K562 (cell line): ENCODE measurements around the gene AK4. TPM values are rescaled to one million over a fixed set of nuclear protein-coding genes. Genes with fewer than 3 reads are reported as not detected.

Experiments used
- ARID2 ChIP-seq: fragments of 450-650 bp; IDR thresholded peaks from 2 replicates; pipeline ENCODE4 v1.6.1; 2017; ENCODE audit warnings: antibody characterized with exemption, mild to moderate bottlenecking
- BDP1 ChIP-seq: IDR thresholded peaks from 3 replicates; pipeline ENCODE4 v1.6.1; 2011; ENCODE audit not compliant: insufficient read length, insufficient read depth
- E2F1 ChIP-seq: sonication (generic); formaldehyde crosslinking; IDR thresholded peaks from 2 replicates; pipeline ENCODE4 v1.8.1; 2023; ENCODE audit warnings: mild to moderate bottlenecking, missing genetic modification reagents, moderate library complexity
- FOXJ2 ChIP-seq: fragments of 200-800 bp; sonication (Bioruptor generic); IDR thresholded peaks from 2 replicates; pipeline ENCODE4 v1.6.1; 2016; ENCODE audit warnings: missing genetic modification characterization, missing compliant biosample characterization
- GABPB2 ChIP-seq: fragments of 250-450 bp; sonication (Bioruptor Pico); conservative IDR thresholded peaks from 2 replicates; pipeline ENCODE4 v1.5.1; 2021; ENCODE audit warnings: mild to moderate bottlenecking
- HEY1 ChIP-seq: fragments of 250-450 bp; sonication (Bioruptor Pico); IDR thresholded peaks from 2 replicates; pipeline ENCODE4 v1.5.0; 2020; ENCODE audit warnings: mild to moderate bottlenecking, moderate library complexity, borderline replicate concordance
- HINFP ChIP-seq: fragments of 450-650 bp; conservative IDR thresholded peaks from 2 replicates; pipeline ENCODE4 v1.6.1; 2016; ENCODE audit warnings: missing genetic modification characterization, low read depth, mild to moderate bottlenecking, control low read depth, missing compliant biosample characterization
- HMGN3 ChIP-seq: IDR thresholded peaks from 2 replicates; pipeline ENCODE4 v1.6.1; 2011; ENCODE audit warnings: borderline replicate concordance, low read depth, mild to moderate bottlenecking, mixed read lengths, low read length; ENCODE audit not compliant: insufficient read length; ENCODE audit errors: extremely low read depth
- KDM2B ChIP-seq: fragments of 250-450 bp; sonication (Bioruptor Pico); IDR thresholded peaks from 2 replicates; pipeline ENCODE4 v1.8.0; 2021; ENCODE audit warnings: mild to moderate bottlenecking, moderate library complexity
- MECOM ChIP-seq: fragments of 250-450 bp; sonication (Bioruptor Pico); IDR thresholded peaks from 2 replicates; pipeline ENCODE4 v1.8.0; 2022; ENCODE audit warnings: inconsistent platforms
- MXI1 ChIP-seq: IDR thresholded peaks from 2 replicates; pipeline ENCODE4 v1.6.1; 2011; ENCODE audit warnings: low read depth, mild to moderate bottlenecking, improper control_type of control experiment, low read length
- MYNN ChIP-seq, 2 experiments: sonication (generic); formaldehyde crosslinking in 1 of 2; IDR thresholded peaks; 2 replicates each; pipeline versions ENCODE4 v1.5.0 to v1.6.1; 2016 to 2020; ENCODE audit warnings: antibody characterized with exemption in 1 of 2, missing genetic modification reagents in 1 of 2
- NFATC3 ChIP-seq: fragments of 450-650 bp; IDR thresholded peaks from 2 replicates; pipeline ENCODE4 v1.6.1; 2017; ENCODE audit warnings: mild to moderate bottlenecking
- NFXL1 ChIP-seq: fragments of 450-650 bp; formaldehyde crosslinking; IDR thresholded peaks from 2 replicates; pipeline ENCODE4 v1.4.0; 2021; ENCODE audit warnings: mild to moderate bottlenecking
- NFYB ChIP-seq: IDR thresholded peaks from 2 replicates; pipeline ENCODE4 v1.6.1; 2011; ENCODE audit warnings: mild to moderate bottlenecking, moderate library complexity; ENCODE audit not compliant: insufficient read length; ENCODE audit errors: extremely low read depth
- NR2F6 ChIP-seq: fragments of 450-650 bp; formaldehyde crosslinking; IDR thresholded peaks from 2 replicates; pipeline ENCODE4 v1.4.0; 2020; ENCODE audit warnings: mild to moderate bottlenecking
- PHF20 ChIP-seq: fragments of 450-650 bp; IDR thresholded peaks from 2 replicates; pipeline ENCODE4 v1.6.1; 2018; ENCODE audit not compliant: partially characterized antibody
- TCF15 ChIP-seq: fragments of 250-450 bp; sonication (Bioruptor Pico); IDR thresholded peaks from 2 replicates; pipeline ENCODE4 v1.8.0; 2022; ENCODE audit warnings: moderate library complexity, mild to moderate bottlenecking, inconsistent platforms
- TCF7 ChIP-seq: sonication (generic); IDR thresholded peaks from 2 replicates; pipeline ENCODE4 v1.6.1; 2016; ENCODE audit warnings: antibody characterized with exemption, borderline replicate concordance
- THAP12 ChIP-seq: fragments of 250-450 bp; sonication (Bioruptor Pico); IDR thresholded peaks from 2 replicates; pipeline ENCODE4 v1.9.0; 2021; ENCODE audit warnings: mild to moderate bottlenecking, inconsistent platforms
- WHSC1 ChIP-seq: IDR thresholded peaks from one replicate; pipeline ENCODE4 v1.6.1; 2012; ENCODE audit warnings: low read length, control low read depth, inconsistent platforms
- ZBTB1 ChIP-seq: sonication (generic); formaldehyde crosslinking; IDR thresholded peaks from 2 replicates; pipeline ENCODE4 v1.8.1; 2023; ENCODE audit warnings: missing genetic modification reagents, low read depth, mild to moderate bottlenecking, borderline replicate concordance
- ZNF121 ChIP-seq: sonication (generic); formaldehyde crosslinking; conservative IDR thresholded peaks from 2 replicates; pipeline ENCODE4 v1.8.0; 2022; ENCODE audit warnings: missing genetic modification reagents
- ZNF274 ChIP-seq: IDR thresholded peaks from 2 replicates; pipeline ENCODE4 v1.6.1; 2011; ENCODE audit warnings: low read depth, mild to moderate bottlenecking, low read length, moderate library complexity, borderline replicate concordance
- ZNF695 ChIP-seq: fragments of 450-650 bp; formaldehyde crosslinking; IDR thresholded peaks from 2 replicates; pipeline ENCODE4 v1.4.0; 2020; ENCODE audit warnings: mild to moderate bottlenecking, moderate library complexity
- polyA plus RNA-seq, 8 experiments: library from polyadenylated mRNA; depleted of rRNA in 4 of 8; stranded (reverse) in 5 of 8; unstranded in 3 of 8; fragments of >200 nt; fragmentation: Nextera tagmentation in 2 of 8; fragmentation: Illumina TruSeq in 1 of 8; extraction: Ambion mirVana in 2 of 8; extraction: Trizol in 1 of 8; gene quantifications; 2 replicates each; pipeline versions ENCODE4 v1.2.1 to v1.2.3, GENCODE V29; 2011 to 2014; ENCODE audit warnings: inconsistent platforms in 1 of 8, missing spikeins in 1 of 8
- total RNA-seq, 7 experiments: library from RNA; depleted of rRNA in 6 of 7; stranded (reverse); fragments of >200 nt in 6 of 7; fragmentation: Illumina TruSeq in 2 of 7; extraction: Trizol in 2 of 7; gene quantifications; 2 replicates each; pipeline versions ENCODE4 v1.2.1 to v1.2.3, GENCODE V29; 2011 to 2021; ENCODE audit warnings: low replicate concordance in 1 of 7

The AK4 gene
- total and polyA plus RNA-seq, 9 of the 15 experiments (the other 6 are each of a cell fraction or from before 2014, with no cell fraction given), result 10.4 to 96.6 (median 21.5) TPM

- TF ChIP-seq FOXJ2 (tag) (no peak), TCF15 (CRISPR knock-in tag) (no peak), E2F1 (CRISPR knock-in tag) (no peak), KDM2B (CRISPR knock-in tag) (no peak), ZNF695 (CRISPR knock-in tag) (no peak), GABPB2 (no peak), NFYB (no peak), NFXL1 (CRISPR knock-in tag) (no peak), THAP12 (no peak), HINFP (tag) (no peak), HEY1 (CRISPR knock-in tag) (no peak), ARID2 (no peak), BDP1 (no peak), MXI1 (no peak), NFATC3 (no peak), ZNF274 (no peak), ZNF121 (CRISPR knock-in tag) (no peak), MECOM (CRISPR knock-in tag) (no peak), MYNN (IDR thresholded peaks at IDR 0.05) (peak; percentile 88), MYNN (CRISPR knock-in tag; IDR thresholded peaks at IDR 0.05) (no peak), HMGN3 (no peak), WHSC1 (no peak), TCF7 (peak; percentile 82; the same call in 1 of the 2 replicates), NR2F6 (CRISPR knock-in tag) (no peak), ZBTB1 (CRISPR knock-in tag) (no peak), PHF20 (no peak)
Observed at GRCh38 chr1:65165269-65165993, 17.4 kb downstream of the AK4 start (continued).
